HepG2 (cell line): Measurements from ENCODE around the gene TMEM127. TPM values are rescaled to one million over a fixed set of nuclear protein-coding genes. Genes with fewer than 3 reads are reported as not detected.
A peak's percentile ranks its signal among the peaks of the same experiment; 100 is the strongest.

Experiments
- CBX5 ChIP-seq: sonication (generic); formaldehyde crosslinking; IDR thresholded peaks from 2 replicates; pipeline ENCODE4 v1.4.0; 2020; ENCODE audit warnings: missing genetic modification reagents, borderline replicate concordance
- IKZF5 ChIP-seq: IDR thresholded peaks from 2 replicates; pipeline ENCODE4 v1.6.1; 2018; ENCODE audit warnings: missing genetic modification reagents, mild to moderate bottlenecking, missing compliant biosample characterization
- KAT8 ChIP-seq: IDR thresholded peaks from 2 replicates; pipeline ENCODE4 v1.6.1; 2016; ENCODE audit warnings: missing genetic modification reagents, missing compliant biosample characterization
- MEIS1 ChIP-seq: sonication (generic); formaldehyde crosslinking; IDR thresholded peaks from 2 replicates; pipeline ENCODE4 v1.9.0; 2021; ENCODE audit warnings: mild to moderate bottlenecking, missing genetic modification reagents, moderate library complexity, borderline replicate concordance
- RNF219 ChIP-seq: sonication (generic); formaldehyde crosslinking; IDR thresholded peaks from 2 replicates; pipeline ENCODE4 v1.5.0; 2020; ENCODE audit warnings: mild to moderate bottlenecking, missing genetic modification reagents
- SRSF4 ChIP-seq: fragments of 200-400 bp; formaldehyde crosslinking; IDR thresholded peaks from one replicate; pipeline ENCODE4 v1.6.1; 2018; ENCODE audit warnings: mild to moderate bottlenecking, low read depth, low read length, moderate library complexity; ENCODE audit not compliant: poor library complexity, severe bottlenecking
- STAT5B ChIP-seq: sonication (generic); formaldehyde crosslinking; IDR thresholded peaks from 2 replicates; pipeline ENCODE4 v1.4.0; 2020; ENCODE audit warnings: missing genetic modification reagents
- TSC22D2 ChIP-seq: sonication (generic); formaldehyde crosslinking; IDR thresholded peaks from 2 replicates; pipeline ENCODE4 v1.5.1; 2020; ENCODE audit warnings: missing genetic modification reagents, mild to moderate bottlenecking, borderline replicate concordance
- U2AF2 ChIP-seq: fragments of 200-400 bp; formaldehyde crosslinking; IDR thresholded peaks from 2 replicates; pipeline ENCODE4 v1.6.1; 2017; ENCODE audit warnings: low read depth, mild to moderate bottlenecking, low read length
- ZFP91 ChIP-seq: sonication (generic); formaldehyde crosslinking; IDR thresholded peaks from 2 replicates; pipeline ENCODE4 v1.9.0; 2022; ENCODE audit warnings: missing genetic modification reagents, mild to moderate bottlenecking, borderline replicate concordance
- ZNF354B ChIP-seq: sonication (generic); formaldehyde crosslinking; IDR thresholded peaks from 2 replicates; pipeline ENCODE4 v1.8.0; 2022; ENCODE audit warnings: mild to moderate bottlenecking, missing genetic modification reagents
- ZNF639 ChIP-seq: conservative IDR thresholded peaks from 2 replicates; pipeline ENCODE4 v1.6.1; 2018; ENCODE audit warnings: missing genetic modification reagents
- ZNF709 ChIP-seq: sonication (generic); formaldehyde crosslinking; IDR thresholded peaks from 2 replicates; pipeline ENCODE4 v1.5.0; 2020; ENCODE audit warnings: mild to moderate bottlenecking, missing genetic modification reagents
- ZNF720 ChIP-seq: sonication (generic); formaldehyde crosslinking; IDR thresholded peaks from 2 replicates; pipeline ENCODE4 v1.4.0; 2020; ENCODE audit warnings: missing genetic modification reagents
- polyA plus RNA-seq, 8 experiments: library from polyadenylated mRNA; depleted of rRNA in 3 of 8; stranded (reverse) in 7 of 8; unstranded in 1 of 8; fragments of >200 nt; fragmentation: Illumina TruSeq in 4 of 8; extraction: Trizol in 4 of 8; gene quantifications; 2 replicates each; pipeline versions ENCODE4 v1.2.1 to v1.2.3, GENCODE V29; 2011 to 2016; ENCODE audit warnings: low read depth in 4 of 8, missing spikeins in 1 of 8, mixed read lengths in 1 of 8; ENCODE audit not compliant: insufficient read depth in 1 of 8
- total RNA-seq, 5 experiments: library from RNA; depleted of rRNA; stranded (reverse); fragments of >200 nt; fragmentation: Illumina TruSeq; extraction: Trizol; gene quantifications; 2 replicates each; pipeline ENCODE4 v1.2.3, GENCODE V29; 2016; ENCODE audit warnings: low read depth in 1 of 5
- TF ChIP-seq, protein P1 (sequence below): sonication (generic); formaldehyde crosslinking; IDR thresholded peaks from 2 replicates; pipeline ENCODE4 v1.4.0; 2020; ENCODE audit warnings: missing genetic modification reagents, borderline replicate concordance

TMEM127 gene
- total and polyA plus RNA-seq, 2 of the 13 experiments (the other 11 are each of a cell fraction or from before 2014, with no cell fraction given) = 21.5 to 33.9 TPM

DNA sequence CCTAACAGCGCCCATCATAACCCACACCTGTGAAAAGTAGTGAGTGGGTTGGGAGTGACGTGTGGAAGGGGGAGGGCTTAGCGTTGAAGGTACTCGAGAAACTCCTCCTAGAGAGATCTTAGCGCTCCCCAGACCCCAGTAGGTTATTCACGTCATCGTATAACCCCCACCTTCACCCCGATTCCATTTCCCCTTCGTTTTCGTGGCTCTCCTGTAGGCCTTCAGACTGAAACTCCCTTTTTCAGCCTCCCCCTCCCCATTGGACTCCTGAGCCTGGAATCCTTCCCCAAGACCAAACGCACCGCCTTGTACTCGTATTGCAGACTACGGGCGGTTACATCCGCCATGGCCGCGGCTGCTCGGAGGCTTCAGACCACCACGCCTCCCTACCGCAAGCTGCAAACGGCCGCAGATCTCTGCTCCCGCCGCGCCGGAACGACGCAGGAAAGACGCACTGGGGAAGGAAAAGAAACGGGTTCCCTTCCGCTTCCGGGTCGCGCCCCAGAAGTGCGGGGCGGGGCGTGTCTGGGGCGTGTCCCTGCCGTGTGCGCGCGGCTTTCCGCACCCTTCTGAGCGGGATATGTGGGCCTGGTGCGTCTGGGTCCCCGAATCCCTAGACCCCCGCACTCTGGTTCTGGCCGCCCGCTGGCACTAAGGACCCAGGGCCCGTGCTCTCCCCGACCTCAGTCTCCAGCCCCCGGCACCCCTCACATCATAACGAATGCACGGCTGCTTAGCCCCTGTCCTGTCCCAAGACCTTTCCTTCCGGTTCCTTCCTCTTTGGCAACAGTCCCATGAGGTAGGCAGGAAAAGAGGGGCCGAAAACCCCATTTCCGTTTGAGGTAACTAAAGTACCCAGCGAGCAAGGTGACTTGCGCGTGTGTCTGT lies 39.5 kb upstream of the TMEM127 start, which contains the start of gene SNRNP200 (continued):
- TF ChIP-seq ZNF720 = 0 out of 2 replicates have a peak, but pooled peaks have one; percentile 12
- peak; percentile 87 for TF ChIP-seq IKZF5 (CRISPR knock-in tag)
- no peak for TF ChIP-seq STAT5B (CRISPR knock-in tag)
- peak; percentile 93 for TF ChIP-seq CBX5 (CRISPR knock-in tag)
- peak; percentile 93 for TF ChIP-seq ZNF709 (CRISPR knock-in tag)
- no peak for TF ChIP-seq U2AF2
- TF ChIP-seq ZNF639 (CRISPR knock-in tag) = peak; percentile 92
- peak; percentile 86; the same call in 1 of the 2 replicates for TF ChIP-seq MEIS1 (CRISPR knock-in tag)
- TF ChIP-seq RNF219 (CRISPR knock-in tag) = 0 out of 2 replicates have a peak, but pooled peaks have one; percentile 38
- TF ChIP-seq ZNF354B (CRISPR knock-in tag) = 0 out of 2 replicates have a peak, but pooled peaks have one; percentile 79
- TF ChIP-seq ZFP91 (CRISPR knock-in tag) = peak; percentile 95; the same call in 1 of the 2 replicates
- peak; percentile 100 for TF ChIP-seq KAT8 (CRISPR knock-in tag)
- TF ChIP-seq, protein P1, sequence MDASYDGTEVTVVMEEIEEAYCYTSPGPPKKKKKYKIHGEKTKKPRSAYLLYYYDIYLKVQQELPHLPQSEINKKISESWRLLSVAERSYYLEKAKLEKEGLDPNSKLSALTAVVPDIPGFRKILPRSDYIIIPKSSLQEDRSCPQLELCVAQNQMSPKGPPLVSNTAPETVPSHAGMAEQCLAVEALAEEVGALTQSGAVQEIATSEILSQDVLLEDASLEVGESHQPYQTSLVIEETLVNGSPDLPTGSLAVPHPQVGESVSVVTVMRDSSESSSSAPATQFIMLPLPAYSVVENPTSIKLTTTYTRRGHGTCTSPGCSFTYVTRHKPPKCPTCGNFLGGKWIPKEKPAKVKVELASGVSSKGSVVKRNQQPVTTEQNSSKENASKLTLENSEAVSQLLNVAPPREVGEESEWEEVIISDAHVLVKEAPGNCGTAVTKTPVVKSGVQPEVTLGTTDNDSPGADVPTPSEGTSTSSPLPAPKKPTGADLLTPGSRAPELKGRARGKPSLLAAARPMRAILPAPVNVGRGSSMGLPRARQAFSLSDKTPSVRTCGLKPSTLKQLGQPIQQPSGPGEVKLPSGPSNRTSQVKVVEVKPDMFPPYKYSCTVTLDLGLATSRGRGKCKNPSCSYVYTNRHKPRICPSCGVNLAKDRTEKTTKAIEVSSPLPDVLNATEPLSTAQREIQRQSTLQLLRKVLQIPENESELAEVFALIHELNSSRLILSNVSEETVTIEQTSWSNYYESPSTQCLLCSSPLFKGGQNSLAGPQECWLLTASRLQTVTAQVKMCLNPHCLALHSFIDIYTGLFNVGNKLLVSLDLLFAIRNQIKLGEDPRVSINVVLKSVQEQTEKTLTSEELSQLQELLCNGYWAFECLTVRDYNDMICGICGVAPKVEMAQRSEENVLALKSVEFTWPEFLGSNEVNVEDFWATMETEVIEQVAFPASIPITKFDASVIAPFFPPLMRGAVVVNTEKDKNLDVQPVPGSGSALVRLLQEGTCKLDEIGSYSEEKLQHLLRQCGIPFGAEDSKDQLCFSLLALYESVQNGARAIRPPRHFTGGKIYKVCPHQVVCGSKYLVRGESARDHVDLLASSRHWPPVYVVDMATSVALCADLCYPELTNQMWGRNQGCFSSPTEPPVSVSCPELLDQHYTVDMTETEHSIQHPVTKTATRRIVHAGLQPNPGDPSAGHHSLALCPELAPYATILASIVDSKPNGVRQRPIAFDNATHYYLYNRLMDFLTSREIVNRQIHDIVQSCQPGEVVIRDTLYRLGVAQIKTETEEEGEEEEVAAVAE (CRISPR knock-in tag) = peak; percentile 88
- peak; percentile 36; the same call in 1 of the 2 replicates for TF ChIP-seq TSC22D2 (CRISPR knock-in tag)
- TF ChIP-seq SRSF4 = no peak
